NCI-H526 treated with DMSO at 0.1 percent for 48 hours (cell line): ENCODE data around the gene SRCIN1.

Experiments
- DNase-seq: peaks from one replicate; lab custom pipeline; 2025; lab: John Stamatoyannopoulos, UW

Gene SRCIN1

GRCh38 chr17:38561416-38562214 is 44.1 kb downstream of the SRCIN1 start:
- no peak for DNase-seq

- DNase-seq, result no peak
These were observed 45.0 kb downstream of the SRCIN1 start for GRCh38 chr17:38560503-38561318.

GRCh38 chr17:38559880-38560230 is 45.9 kb downstream of the SRCIN1 start:
- DNase-seq, result no peak

- DNase-seq, result peak; percentile 90
These were observed 46.5 kb downstream of the SRCIN1 start for GRCh38 chr17:38559051-38559879.

- peak; percentile 17 for DNase-seq
These were observed 47.1 kb downstream of the SRCIN1 start for GRCh38 chr17:38558728-38559050.

GRCh38 chr17:38557836-38558727 is 47.7 kb downstream of the SRCIN1 start:
- peak; percentile 93 for DNase-seq

- no peak for DNase-seq
These were observed 48.4 kb downstream of the SRCIN1 start for GRCh38 chr17:38557396-38557795.

- DNase-seq, result no peak
These were observed 49.5 kb downstream of the SRCIN1 start for GRCh38 chr17:38556239-38556638.

GRCh38 chr17:38554430-38555350 is 51.1 kb downstream of the SRCIN1 start:
- no peak for DNase-seq

GRCh38 chr17:38552343-38552742 is 53.4 kb downstream of the SRCIN1 start:
- DNase-seq, result no peak

- DNase-seq, result no peak
These were observed 54.6 kb downstream of the SRCIN1 start for GRCh38 chr17:38551121-38551520.

- no peak for DNase-seq
These were observed 55.1 kb downstream of the SRCIN1 start for GRCh38 chr17:38550661-38551060.

GRCh38 chr17:38549285-38549684 is 56.5 kb downstream of the SRCIN1 start:
- no peak for DNase-seq

- no peak for DNase-seq
These were observed 58.3 kb downstream of the SRCIN1 start for GRCh38 chr17:38547444-38547843.

- DNase-seq, result no peak
These were observed 59.4 kb downstream of the SRCIN1 start for GRCh38 chr17:38546396-38546795.

GRCh38 chr17:38545531-38546225 is 60.1 kb downstream of the SRCIN1 start:
- no peak for DNase-seq

- DNase-seq, result no peak
These were observed 60.9 kb downstream of the SRCIN1 start for GRCh38 chr17:38544839-38545209.

GRCh38 chr17:38544175-38544838 is 61.4 kb downstream of the SRCIN1 start:
- DNase-seq, result no peak
